Right lobe of liver (tissue), 6 donors: ENCODE results near the gene RIMKLB. TPM values are rescaled to one million over a fixed set of nuclear protein-coding genes. Genes with fewer than 3 reads are reported as not detected.
"Not testable (repeated sequence)": the region's sequence is repeated elsewhere in the genome, so short reads cannot be mapped to it uniquely, and the experiment has no call there.

Experiments
- ATAC-seq, 4 donors: fragments of 200-7000 bp; cut with Tn5 transposase; one replicate each; pipeline ENCODE4 v1.9.1; 2020; ENCODE audit warnings: mild to moderate bottlenecking in 4 of 4, moderate library complexity in 4 of 4
- DNase-seq, 3 donors: peaks; one replicate each; pipeline ENCODE4 v3.0.0-alpha.2; 2020
- H3K27ac ChIP-seq, 3 donors: fragments of 200-600 bp; one replicate each; pipeline ENCODE4 v1.8.0; 2022
- H3K27me3 ChIP-seq, 2 donors: fragments of 200-600 bp; one replicate each; pipeline ENCODE4 v1.8.0; 2022
- H3K36me3 ChIP-seq, 4 donors: fragments of 200-600 bp; sonication (generic) in 1 of 4; one replicate each; pipeline versions ENCODE4 v1.5.1 to v1.8.0; 2017 to 2022; ENCODE audit warnings: control low read depth in 1 of 4
- H3K4me1 ChIP-seq, 4 donors: fragments of 200-600 bp; sonication (generic) in 1 of 4; one replicate each; pipeline versions ENCODE4 v1.5.1 to v1.8.0; 2017 to 2022; ENCODE audit warnings: control low read depth in 1 of 4
- H3K4me3 ChIP-seq, 3 donors: fragments of 200-600 bp; one replicate each; pipeline ENCODE4 v1.8.0; 2022
- H3K9me3 ChIP-seq, 4 donors: fragments of 200-600 bp; sonication (generic) in 1 of 4; one replicate each; pipeline versions ENCODE4 v1.5.1 to v1.8.0; 2017 to 2022; ENCODE audit warnings: control low read depth in 1 of 4
- CTCF ChIP-seq, 4 donors: fragments of 200-600 bp in 3 of 4; fragments of 450-650 bp in 1 of 4; IDR thresholded peaks; one replicate each; pipeline versions ENCODE4 v1.5.1 to v1.8.0; 2016 to 2022; ENCODE audit warnings: antibody characterized with exemption in 4 of 4, mild to moderate bottlenecking in 2 of 4
- POLR2A ChIP-seq: fragments of 450-650 bp; IDR thresholded peaks from one replicate; pipeline ENCODE4 v1.6.1; 2017; ENCODE audit warnings: antibody characterized with exemption, mild to moderate bottlenecking
- WGBS: methylation state at CpG from one replicate; pipeline ENCODE4 v1.1.6; 2018; ENCODE audit warnings: low coverage, low lambda C conversion rate; ENCODE audit not compliant: insufficient coverage; ENCODE audit errors: missing lambda C conversion rate; 5-methylcytosine and 5-hydroxymethylcytosine counted together
- intact Hi-C, 2 donors: fragments of 100-400 bp; cut with DNase I; formaldehyde crosslinking; loops; one replicate each; pipeline versions ENCODE4 v1.11.2 to v1.14.1; 2022
- total RNA-seq, 6 experiments: library from RNA; depleted of rRNA in 2 of 6; stranded (reverse); fragments of >200 nt in 2 of 6; fragmentation: NEBNext Ultra II Directional in 3 of 6; extraction: Animal tissue kit (Norgen Biotek cat#: 25700) in 3 of 6; gene quantifications; one replicate each; pipeline versions ENCODE4 v1.1.0 to v1.2.4, GENCODE V29; 2016 to 2023
- donor health status: DM: no; HTN: yes; CAD: no.
- donor health status: DM: no; HTN: no; CAD: no.
- donor health status: DM: no; HTN: no; CAD: no.
- donor health status: DM: no; HTN: yes; CAD: no.
- donor health status: DM: no; HTN: yes; CAD: no.

The RIMKLB gene
- total RNA-seq, 6 experiments from 2014 or later = 1.3 to 4.7 (median 2.6) TPM

- Histone ChIP-seq H3K4me3 (no peak overlapping the region), H3K4me1 (no peaks in the 10 kb centered on the region), H3K27ac (no peak overlapping the region), H3K36me3 (no peaks in the 10 kb centered on the region), H3K9me3 (no peaks in the 10 kb centered on the region), H3K27me3 (no peaks in the 10 kb centered on the region)
- ATAC-seq = peak in 1 of 4 donors; percentile 44
- no peak for DNase-seq
- TF ChIP-seq CTCF (IDR thresholded peaks at IDR 0.05) (peak in 2 of 4 donors; percentile 31 to 40), POLR2A (no peak)
- 71% methylated on average over 1 of the region's 1 CpG for WGBS
- intact Hi-C loops = no loop called here
Measured at GRCh38 chr12:8780389-8780788, 82.6 kb downstream of the RIMKLB start.

GRCh38 chr12:8781381-8782127 lies 83.8 kb downstream of the RIMKLB start:
- Histone ChIP-seq H3K36me3 (no peaks in the 10 kb centered on the region), H3K27ac (no peak overlapping the region), H3K9me3 (no peaks in the 10 kb centered on the region), H3K4me3 (no peak overlapping the region), H3K4me1 (no peaks in the 10 kb centered on the region), H3K27me3 (no peaks in the 10 kb centered on the region)
- 81% methylated on average over 2 of the region's 2 CpGs for WGBS
- ATAC-seq (no peak), DNase-seq (no peak)
- no peak for TF ChIP-seq POLR2A
- no peak for TF ChIP-seq CTCF (IDR thresholded peaks at IDR 0.05)
- intact Hi-C loops = no loop called here

- Histone ChIP-seq H3K27ac (no peak overlapping the region), H3K27me3 (no peaks in the 10 kb centered on the region), H3K36me3 (no peaks in the 10 kb centered on the region), H3K4me3 (no peak overlapping the region), H3K9me3 (no peaks in the 10 kb centered on the region), H3K4me1 (no peaks in the 10 kb centered on the region)
- intact Hi-C loops = no loop called here
- no peak for TF ChIP-seq CTCF (IDR thresholded peaks at IDR 0.05)
- no peak for TF ChIP-seq POLR2A
- DNase-seq = no peak
- ATAC-seq = no peak
Measured at GRCh38 chr12:8784290-8784888, 86.6 kb downstream of the RIMKLB start.

- no peaks in the 10 kb centered on the region for H3K36me3 ChIP-seq
- WGBS = 76% methylated on average over 3 of the region's 4 CpGs
- no peak for ATAC-seq
- no peak for TF ChIP-seq POLR2A
- TF ChIP-seq CTCF (IDR thresholded peaks at IDR 0.05) = no peak
- no peaks in the 10 kb centered on the region for H3K27me3 ChIP-seq
- no peak overlapping the region for H3K27ac ChIP-seq
- H3K9me3 ChIP-seq = no peaks in the 10 kb centered on the region
- no peak for DNase-seq
- intact Hi-C loops = no loop called here
- H3K4me1 ChIP-seq = no peaks in the 10 kb centered on the region
- no peak overlapping the region for H3K4me3 ChIP-seq
Measured at GRCh38 chr12:8785499-8785898, 87.7 kb downstream of the RIMKLB start.

GRCh38 chr12:8787206-8787605 lies 89.4 kb downstream of the RIMKLB start:
- H3K4me1 ChIP-seq, ATAC-seq, H3K27ac ChIP-seq: not testable (repeated sequence)

GRCh38 chr12:8788706-8789105 lies 90.9 kb downstream of the RIMKLB start:
- H3K36me3 ChIP-seq, ATAC-seq, H3K4me3 ChIP-seq, H3K27ac ChIP-seq, H3K4me1 ChIP-seq, H3K9me3 ChIP-seq, H3K27me3 ChIP-seq, DNase-seq, intact Hi-C loops: not testable (repeated sequence)
- WGBS = 100% methylated on average over 1 of the region's 13 CpGs

More at GRCh38 chr12:8787206-8787605, 89.4 kb downstream of the RIMKLB start:
- H3K9me3 ChIP-seq, DNase-seq, intact Hi-C loops, H3K27me3 ChIP-seq, H3K4me3 ChIP-seq, H3K36me3 ChIP-seq: not testable (repeated sequence)
- no CpG with 5 or more reads among the region's 28 CpGs for WGBS

- H3K4me3 ChIP-seq, ATAC-seq, DNase-seq, H3K27me3 ChIP-seq, H3K36me3 ChIP-seq, H3K9me3 ChIP-seq, intact Hi-C loops, H3K27ac ChIP-seq, H3K4me1 ChIP-seq: not testable (repeated sequence)
- 72% methylated on average over 13 of the region's 13 CpGs for WGBS
Measured at GRCh38 chr12:8789341-8790013, 91.7 kb downstream of the RIMKLB start.
